Measurements from ENCODE around the gene HIC2.
"Not testable (repeated sequence)": the region's sequence is repeated elsewhere in the genome, so short reads cannot be mapped to it uniquely, and the experiment has no call there.

Gene HIC2, protein sequence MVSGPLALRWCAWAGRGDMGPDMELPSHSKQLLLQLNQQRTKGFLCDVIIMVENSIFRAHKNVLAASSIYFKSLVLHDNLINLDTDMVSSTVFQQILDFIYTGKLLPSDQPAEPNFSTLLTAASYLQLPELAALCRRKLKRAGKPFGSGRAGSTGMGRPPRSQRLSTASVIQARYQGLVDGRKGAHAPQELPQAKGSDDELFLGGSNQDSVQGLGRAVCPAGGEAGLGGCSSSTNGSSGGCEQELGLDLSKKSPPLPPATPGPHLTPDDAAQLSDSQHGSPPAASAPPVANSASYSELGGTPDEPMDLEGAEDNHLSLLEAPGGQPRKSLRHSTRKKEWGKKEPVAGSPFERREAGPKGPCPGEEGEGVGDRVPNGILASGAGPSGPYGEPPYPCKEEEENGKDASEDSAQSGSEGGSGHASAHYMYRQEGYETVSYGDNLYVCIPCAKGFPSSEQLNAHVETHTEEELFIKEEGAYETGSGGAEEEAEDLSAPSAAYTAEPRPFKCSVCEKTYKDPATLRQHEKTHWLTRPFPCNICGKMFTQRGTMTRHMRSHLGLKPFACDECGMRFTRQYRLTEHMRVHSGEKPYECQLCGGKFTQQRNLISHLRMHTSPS

GRCh38 chr22:21417227-21417746, at the start of gene HIC2:
HIC2 (plus strand) TSS chr22:21417371; CDS start chr22:21442832, 25,461 bp downstream.
- not testable (repeated sequence) for DNase-seq

- not testable (repeated sequence) for DNase-seq
These were observed 48.4 kb upstream of the HIC2 start for GRCh38 chr22:21368603-21369310.

DNA sequence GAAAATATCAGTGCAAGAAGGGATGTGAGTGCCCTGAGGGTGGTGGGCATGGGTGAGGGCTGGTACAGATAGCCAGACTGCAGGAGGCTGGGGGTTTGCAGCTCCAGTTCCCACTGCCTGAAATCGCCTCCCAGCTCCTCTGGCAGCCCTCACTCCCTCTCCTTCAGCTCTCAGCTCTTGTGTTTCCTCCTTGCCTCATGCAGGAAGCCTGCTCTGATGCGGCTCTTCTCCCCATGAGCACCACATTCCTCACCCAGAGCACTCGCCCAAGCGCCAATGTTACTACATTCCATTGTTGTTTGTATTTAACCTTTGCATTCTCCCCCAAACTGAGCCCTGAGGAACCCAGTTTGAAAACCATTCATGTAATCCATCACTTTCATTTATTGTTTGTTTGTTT, 41.3 kb upstream of the HIC2 start:
- not testable (repeated sequence) for DNase-seq

DNA sequence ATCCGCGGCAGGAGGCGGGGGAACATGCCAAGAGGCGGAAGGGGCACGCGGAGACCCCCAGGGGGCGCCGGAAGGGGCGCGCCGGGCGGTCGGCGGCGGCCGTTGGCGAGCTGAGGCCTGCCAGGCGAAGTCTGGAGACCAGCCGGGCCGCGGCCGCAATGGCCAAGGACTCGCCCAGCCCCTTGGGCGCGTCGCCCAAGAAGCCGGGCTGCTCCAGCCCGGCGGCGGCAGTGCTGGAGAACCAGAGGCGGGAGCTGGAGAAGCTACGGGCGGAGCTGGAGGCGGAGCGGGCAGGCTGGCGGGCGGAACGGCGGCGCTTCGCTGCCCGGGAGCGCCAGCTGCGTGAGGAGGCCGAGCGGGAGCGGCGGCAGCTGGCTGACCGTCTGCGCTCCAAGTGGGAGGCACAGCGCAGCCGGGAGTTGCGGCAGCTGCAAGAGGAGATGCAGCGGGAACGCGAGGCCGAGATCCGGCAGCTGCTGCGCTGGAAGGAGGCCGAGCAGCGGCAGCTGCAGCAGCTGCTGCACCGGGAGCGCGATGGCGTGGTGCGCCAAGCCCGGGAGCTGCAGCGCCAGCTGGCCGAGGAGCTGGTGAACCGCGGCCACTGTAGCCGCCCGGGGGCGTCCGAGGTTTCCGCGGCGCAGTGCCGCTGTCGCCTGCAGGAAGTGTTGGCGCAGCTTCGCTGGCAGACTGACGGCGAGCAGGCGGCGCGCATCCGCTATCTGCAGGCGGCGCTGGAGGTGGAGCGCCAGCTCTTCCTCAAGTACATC, 33.3 kb upstream of the HIC2 start, which contains the start of gene RIMBP3B:
RIMBP3B (plus strand) TSS at position 51 of the 767 bp plus-strand sequence; CDS start at position 159, 108 bp downstream.
- DNase-seq, result not testable (repeated sequence)

- DNase-seq, result not testable (repeated sequence)
These were observed 32.5 kb upstream of the HIC2 start for GRCh38 chr22:21384468-21385357.

DNA sequence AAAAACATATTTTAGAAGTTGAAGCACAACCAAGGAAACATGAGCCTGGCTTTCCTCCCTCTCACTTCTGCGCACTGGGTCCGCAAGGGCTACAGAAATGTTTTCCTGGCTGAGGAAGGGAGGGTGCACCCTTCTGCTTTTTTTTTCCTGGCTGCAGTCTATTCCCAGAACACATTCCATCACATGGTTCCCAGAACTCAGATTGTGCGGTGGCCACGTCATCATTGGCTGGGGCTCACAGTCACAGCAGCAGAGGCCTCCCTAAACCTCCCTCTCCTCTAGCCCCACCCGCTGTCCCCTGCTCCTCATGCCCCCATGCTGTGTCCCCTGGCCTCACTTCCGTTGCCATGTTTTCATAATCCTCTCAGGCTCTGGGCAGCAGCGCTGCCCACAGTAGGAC, 27.7 kb upstream of the HIC2 start:
- DNase-seq, result not testable (repeated sequence)

DNA sequence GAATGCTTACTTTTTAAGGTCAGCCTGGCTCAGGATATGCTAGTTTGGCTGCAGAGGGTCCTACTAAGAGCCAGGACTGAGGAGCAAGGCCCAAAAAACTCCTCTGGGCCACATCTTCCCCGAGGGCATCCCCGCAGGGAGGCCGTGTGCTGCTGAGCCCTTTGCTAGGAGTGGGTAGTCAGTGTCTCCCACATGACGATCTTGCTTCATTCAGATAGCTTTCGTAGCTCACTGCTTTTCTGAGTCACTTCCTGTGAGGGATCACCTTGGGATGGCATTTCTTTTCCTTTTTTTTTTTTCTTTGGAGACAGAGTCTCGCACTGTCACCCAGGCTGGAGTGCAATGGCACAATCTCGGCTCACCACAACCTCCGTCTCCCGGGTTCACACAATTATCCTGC, 27.2 kb upstream of the HIC2 start:
- DNase-seq, result not testable (repeated sequence)

GRCh38 chr22:21394613-21395012, 22.6 kb upstream of the HIC2 start:
- not testable (repeated sequence) for DNase-seq

DNA sequence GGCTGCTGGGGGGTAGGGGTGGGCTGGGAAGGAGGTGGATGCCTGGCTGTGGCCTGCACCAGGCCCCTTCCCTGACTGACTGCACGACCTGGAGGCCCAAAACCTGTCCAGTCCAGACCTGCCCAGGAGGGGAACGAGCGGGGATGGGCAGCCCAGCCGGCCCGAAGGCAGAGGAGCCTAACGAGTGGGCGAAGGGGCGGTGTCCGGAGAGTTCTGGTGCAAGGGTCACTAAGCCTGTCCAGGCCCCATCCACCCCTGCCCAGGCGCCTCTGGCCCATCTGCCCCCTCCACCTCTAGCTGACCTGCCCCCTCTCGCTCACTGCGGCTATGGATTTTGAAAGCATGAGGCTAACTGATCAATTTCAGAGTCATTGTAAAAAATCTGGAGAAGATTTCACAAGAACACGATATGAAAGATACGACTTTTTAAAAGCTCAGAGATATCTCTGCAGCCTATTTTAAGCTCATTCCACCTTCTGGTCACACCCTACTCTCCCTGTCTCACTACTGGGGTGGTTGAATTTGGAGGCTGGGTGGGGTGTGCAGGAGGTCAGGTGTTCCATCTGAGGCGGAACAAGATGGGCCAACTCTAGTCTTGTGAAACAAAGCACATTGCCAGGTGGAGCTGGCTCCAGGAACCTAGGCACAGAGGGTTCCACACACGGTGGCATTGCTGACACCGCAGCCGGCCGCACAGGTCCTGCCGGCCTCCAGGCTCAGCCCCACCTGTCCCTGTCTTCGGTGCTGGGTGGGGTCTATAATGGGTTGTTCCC, 15.8 kb upstream of the HIC2 start:
- not testable (repeated sequence) for DNase-seq

GRCh38 chr22:21402763-21403314, 14.3 kb upstream of the HIC2 start:
- not testable (repeated sequence) for DNase-seq

DNA sequence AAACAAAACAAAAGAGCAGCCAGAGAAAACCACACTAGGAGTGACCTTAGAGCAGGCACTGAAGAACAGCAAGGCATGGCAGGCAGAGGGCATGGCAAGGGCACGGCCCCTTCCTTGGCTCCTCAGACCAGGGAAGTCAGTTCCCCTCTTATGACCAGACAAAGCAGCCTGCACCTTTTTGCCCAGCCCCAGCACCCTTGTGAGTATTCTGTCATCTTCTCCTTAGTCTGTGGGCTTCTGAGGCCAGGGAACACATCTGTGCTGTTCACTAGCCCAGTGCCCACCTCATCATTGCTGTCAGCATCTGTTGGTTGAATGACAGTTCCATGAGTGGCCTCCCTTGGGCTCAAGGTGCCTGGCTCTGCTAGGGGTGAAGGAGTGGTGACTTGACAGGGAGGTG, 10.0 kb upstream of the HIC2 start:
- not testable (repeated sequence) for DNase-seq

- DNase-seq, result not testable (repeated sequence)
These were observed 9.4 kb upstream of the HIC2 start for GRCh38 chr22:21407792-21408191.

DNA sequence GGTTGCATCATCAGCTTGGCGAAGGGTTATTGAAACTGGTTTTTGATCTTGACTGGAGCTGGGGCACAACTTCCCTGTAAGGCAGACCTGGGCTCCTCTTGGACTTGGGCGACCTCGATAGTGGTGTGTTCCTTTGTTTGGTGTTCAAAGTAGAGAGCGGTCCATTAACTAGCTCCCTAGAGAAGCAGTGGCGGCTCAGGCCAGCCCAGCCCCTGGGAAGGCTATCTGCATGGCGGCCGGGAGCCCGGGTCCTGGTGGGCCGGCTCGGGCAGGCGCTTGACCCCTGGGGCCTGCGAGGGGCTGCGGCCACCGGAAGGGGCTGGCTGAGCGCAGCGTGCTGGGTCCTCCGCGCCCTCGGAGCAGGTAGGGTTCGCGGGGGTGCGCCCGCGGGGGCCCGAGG, 796 bp upstream of the HIC2 start:
- not testable (repeated sequence) for DNase-seq

GRCh38 chr22:21417853-21418252, 682 bp downstream of the HIC2 start:
- not testable (repeated sequence) for DNase-seq

DNA sequence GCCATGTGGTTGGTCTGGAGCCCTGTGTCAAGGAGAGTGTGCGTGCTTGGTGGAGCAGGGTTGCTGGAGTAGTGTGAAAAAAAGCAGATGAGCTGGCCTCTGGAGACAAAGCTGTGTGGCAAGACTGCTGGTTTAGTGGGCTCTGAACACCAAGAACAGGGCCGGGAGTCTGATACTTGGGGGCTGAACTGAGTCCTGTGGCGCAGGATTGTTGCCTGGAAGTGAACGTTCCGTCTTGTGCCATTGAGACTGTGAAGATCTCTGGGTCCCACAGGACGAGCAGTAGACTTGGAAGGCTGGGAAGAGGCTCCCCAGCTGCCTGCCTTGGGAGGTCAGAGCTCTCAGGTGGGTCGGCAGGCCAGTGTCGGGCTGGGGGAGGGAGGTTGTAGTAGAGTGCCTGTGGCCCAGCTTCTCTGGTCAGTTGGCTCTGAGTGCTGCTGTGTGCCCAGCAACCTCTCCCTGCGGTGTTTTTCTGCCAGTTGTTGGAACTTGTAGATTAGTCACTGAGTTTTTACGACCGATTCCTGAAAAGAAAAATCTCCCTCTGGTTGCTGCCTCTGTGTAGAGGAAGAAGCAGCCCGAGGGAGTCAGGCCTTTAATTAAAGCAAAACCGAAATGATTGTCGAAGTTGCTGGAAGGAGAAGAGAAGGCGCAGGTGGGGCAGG, 1.9 kb downstream of the HIC2 start:
- DNase-seq, result not testable (repeated sequence)

GRCh38 chr22:21420180-21420763, 3.1 kb downstream of the HIC2 start:
- DNase-seq, result not testable (repeated sequence)

- not testable (repeated sequence) for DNase-seq
These were observed 7.0 kb downstream of the HIC2 start for GRCh38 chr22:21424084-21424709.

DNA sequence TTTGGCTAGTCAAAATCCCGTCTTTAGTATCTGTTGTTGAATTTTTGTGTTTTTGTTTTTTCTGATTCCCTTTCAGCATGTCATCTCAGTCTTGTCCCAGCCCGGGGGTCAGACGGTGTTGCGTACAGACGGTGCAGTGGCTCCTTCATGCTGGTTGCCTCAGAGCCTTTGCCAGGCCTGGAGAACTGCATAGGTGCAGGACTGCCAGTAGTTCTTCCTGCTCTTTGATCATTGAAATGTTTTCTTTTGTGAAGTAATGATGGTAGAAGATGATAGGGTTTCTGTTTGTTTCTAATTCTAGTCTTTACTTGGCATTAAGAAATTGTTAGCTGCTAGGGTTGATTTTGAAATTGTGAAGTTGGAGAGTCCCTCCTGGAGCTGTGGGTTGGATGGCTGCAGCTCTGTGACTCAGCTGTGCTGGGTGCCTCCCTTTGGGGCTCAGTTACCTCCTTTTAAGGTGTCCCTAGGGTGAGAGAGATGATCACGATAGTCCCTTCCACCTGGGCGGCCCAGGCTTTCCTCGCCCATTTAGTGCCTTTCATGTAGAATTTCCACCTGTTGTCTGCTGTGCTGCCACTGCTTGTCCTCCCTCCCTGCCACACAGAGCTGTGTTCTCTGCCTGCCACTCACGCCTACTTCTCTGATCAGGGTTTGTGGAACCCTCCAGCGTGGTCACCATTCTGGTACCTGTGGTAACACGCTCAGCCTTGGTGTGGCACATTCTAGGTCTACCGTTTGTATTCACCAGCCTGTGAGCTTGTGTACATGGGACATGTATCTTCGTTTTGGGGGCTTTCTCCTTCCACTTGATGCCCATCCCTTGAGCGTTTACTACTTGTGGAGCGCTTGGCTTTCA, 17.4 kb downstream of the HIC2 start:
- DNase-seq, result not testable (repeated sequence)

All from NCI-H510A treated with DMSO at 0.1 percent for 48 hours (cell line).